Inflammatory macrophage treated with lipopolysaccharide for 1 hour (primary cell): ENCODE measurements around the gene PLD5.
"Not testable (repeated sequence)": the region's sequence is repeated elsewhere in the genome, so short reads cannot be mapped to it uniquely, and the experiment has no call there.

Source experiments
- DNase-seq, 2 donors: peaks; one replicate each; pipeline ENCODE4 v3.0.0-alpha.2; 2020 to 2022

PLD5 gene

DNA sequence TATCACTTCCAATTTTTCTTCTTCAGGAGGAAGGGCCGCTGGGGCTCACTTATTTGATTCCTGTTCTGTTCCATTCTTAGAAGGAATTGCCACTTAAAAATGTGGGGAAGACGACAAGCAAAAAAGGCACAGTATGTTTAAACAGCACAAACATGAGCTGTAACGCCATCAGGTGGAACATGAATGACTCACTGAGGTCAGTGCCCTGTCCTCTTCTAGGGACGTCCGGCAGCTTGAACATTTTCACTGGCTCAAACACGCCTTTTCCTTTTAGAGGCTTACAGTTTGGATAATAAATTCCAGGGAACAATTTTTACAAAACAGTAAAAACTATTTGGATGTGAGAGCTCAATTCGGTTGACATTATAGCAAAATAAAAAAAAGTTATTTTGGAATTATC, 260.1 kb downstream of the PLD5 start:
- not testable (repeated sequence) for DNase-seq

GRCh38 chr1:242245255-242245654, 279.2 kb downstream of the PLD5 start:
- no peak for DNase-seq

DNA sequence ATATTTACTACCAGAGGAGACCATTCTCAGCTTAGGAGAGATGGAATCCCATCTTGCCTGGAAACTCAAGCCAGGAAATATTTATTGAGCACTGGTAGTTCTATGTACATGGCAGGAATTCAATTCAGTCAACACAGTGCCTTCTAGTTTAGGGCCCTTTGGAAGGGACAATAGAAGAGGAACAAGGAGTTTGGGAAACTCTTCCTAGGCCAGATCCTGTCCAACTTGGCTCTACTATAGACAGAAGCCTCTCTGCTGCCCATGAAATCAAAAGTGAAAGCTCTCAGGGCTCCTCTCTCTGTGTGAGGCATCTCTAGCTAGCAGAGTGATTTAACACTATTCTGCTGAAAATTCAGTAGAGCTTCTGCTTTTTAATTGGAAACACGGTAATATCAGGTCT, 281.0 kb downstream of the PLD5 start:
- DNase-seq, result no peak

- DNase-seq, result no peak
Observed at GRCh38 chr1:242242983-242243382, 281.5 kb downstream of the PLD5 start.

DNA sequence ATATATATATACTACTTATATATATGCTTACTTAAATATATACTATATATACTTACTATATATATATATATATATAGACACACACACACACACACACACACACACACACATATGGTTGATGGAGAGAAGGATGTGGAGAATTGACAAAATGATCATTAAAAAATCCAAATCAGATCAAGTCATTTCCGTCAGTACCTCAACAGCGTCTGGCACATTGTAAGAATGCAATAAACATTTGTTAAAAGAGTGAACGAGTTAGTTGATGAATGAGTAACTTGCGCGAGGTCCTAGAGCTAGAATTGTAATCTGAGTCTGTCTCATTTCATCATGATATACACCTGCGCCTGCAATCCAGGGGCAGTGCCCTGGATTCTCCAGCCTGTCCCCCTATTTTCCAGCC, 282.6 kb downstream of the PLD5 start:
- DNase-seq, result no peak

GRCh38 chr1:242240691-242241090, 283.8 kb downstream of the PLD5 start:
- no peak for DNase-seq

GRCh38 chr1:242240077-242240476, 284.4 kb downstream of the PLD5 start:
- DNase-seq, result no peak

GRCh38 chr1:242239398-242239797, 285.1 kb downstream of the PLD5 start:
- no peak for DNase-seq

DNA sequence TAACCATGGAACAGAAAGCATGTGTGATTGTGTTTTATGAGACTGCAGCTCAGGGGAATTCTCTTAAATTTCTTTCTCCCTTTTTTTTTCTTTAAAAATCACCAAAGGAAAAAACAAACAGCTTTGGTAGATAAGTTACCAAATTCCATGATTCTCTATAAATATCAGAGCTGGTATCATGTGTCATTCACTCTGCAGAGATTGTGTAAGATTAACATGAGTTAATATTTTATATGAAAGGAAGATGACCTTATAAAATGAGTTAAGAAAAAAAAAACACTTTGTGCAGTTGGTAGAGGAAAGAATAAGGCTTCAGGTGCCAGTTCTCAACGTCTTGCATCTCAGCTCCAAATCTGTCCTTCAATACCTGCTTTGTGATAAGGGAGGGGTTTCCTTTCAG, 287.4 kb downstream of the PLD5 start:
- no peak for DNase-seq

GRCh38 chr1:242228991-242229390, 295.5 kb downstream of the PLD5 start:
- no peak for DNase-seq

DNA sequence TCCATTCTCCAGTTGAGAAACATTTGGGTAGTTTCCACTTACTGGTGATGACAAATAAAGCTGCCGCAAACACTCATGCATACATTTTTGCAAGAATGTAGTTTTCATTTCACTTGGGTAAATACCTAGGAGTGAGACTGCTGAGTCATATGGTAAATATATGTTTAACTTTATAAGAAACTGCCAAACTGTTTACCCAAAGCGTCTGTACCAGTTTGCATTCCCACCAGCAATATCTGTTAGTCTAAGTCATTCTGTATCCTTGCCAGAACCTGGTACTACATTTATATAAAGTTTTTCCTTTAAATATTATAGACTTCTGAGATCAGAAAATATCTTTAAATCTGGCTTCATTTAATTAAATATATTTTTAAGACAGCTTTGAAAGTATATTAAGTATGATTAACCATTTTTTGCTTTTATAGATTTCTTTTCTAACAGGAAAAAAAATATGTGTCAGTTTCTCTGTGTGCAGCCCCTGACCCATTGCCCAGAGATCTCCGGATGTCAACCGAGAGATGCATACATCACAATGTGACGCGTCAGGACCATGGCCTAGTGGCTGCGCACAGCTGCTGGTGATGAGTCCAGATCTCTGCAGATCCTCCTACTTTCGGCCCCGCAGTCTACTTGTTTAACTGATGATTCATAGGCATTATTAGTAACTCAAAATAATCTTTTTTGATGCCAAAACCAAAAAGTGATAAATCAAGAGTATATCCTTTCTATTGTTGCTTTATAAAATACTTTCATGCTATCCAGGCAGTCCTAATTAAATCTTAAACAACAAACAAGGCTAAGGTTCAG, 298.5 kb downstream of the PLD5 start:
- DNase-seq, result no peak

DNA sequence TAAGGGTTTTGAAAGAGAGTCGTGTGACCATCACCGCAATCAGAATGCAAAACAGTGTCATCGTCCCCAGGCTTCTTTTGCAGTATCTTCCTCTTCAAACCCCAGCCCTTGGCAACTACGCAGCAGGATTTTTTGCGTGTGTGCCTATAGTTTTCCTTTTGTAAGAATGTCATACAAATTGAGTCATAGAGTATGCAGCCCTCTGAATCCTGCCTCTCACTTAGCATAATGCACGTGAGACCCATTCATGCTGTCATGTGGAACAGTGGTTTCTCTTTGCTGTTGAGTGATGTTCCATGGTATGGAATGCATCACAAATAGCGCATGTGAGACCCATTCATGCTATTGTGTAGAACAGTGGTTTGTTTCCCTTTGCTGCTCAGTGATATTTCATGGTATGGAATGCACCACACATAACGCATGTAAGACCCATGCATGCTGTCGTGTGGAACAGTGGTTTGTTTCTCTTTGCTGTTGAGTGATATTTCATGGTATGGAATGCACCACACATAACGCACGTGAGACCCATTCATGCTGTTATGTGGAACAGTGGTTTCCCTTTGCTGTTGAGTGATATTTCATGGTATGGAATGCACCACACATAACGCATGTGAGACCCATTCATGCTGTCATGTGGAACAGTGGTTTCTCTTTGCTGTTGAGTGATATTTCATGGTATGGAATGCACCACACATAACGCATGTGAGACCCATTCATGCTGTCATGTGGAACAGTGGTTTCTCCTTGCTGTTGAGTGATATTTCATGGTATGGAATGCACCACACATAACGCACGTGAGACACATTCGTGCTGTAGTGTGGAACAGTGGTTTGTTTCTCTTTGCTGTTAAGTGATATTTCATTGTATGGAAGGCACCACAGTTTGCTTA, 299.4 kb downstream of the PLD5 start:
- not testable (repeated sequence) for DNase-seq

DNA sequence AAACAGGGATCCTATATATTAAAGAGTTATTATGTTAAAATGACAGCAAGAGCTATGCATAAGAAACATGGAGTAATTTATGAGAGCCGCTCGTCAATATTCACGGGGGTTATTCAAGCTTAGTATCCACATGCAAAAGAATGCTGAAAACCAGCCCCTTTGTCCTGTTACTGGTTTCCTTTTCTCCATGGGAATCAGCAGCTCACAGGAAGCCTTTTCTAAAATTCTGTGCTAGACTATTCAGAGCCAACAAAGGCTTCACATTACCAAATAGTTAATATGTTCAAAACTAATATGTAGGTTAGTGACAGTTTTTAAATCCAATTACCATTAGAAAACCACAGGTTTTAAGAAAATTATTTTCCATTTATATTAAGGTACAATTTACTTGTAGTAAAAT, 300.0 kb downstream of the PLD5 start:
- no peak for DNase-seq

DNA sequence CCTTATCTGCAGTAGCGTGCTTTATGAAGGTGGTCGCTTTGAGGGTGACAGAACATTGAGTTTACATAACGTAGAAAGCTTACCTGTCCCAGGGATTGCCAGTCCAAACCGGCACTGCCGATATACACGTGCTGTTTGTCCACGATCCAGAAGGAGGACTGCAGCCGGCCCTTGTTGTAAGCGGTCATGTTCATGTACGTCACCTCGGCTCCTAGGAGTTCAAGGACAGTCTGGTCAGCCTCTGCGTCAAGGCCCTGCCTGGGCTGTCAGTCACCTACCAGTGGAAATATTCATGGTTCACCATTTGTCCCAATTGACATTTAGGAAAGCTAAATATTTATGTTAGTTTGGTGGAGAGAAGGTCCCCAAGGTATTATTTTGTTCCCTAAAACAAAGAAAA, 304.6 kb downstream of the PLD5 start:
- no peak for DNase-seq

DNA sequence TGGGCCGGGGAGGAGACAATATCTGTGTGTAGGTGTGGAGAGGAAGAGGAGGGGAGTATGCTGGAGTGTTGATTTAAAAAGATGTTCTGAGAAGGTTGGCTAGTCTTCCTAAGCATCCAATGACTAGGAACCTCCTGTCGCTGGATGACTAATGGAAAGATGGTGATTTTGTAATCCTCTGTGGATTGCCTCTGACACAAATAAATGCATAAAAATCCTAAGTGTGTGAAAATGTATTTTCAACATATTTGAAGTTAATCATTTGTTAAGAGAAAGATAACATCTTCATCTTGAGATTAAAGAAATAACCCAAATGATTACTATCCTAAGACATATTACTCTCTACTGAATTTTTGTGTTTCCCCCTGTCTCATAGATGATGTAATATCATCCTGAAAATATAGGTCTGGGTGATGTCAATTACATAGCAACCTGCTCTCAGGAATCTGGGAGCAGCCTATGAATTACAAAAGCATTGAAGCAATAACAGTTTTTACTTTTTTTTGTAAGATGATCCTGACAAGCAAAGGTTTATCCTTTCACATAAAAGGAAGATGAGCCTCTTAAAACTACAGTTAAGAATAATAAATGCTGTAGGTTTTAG, 305.1 kb downstream of the PLD5 start:
- DNase-seq, result no peak

- no peak for DNase-seq
Observed at GRCh38 chr1:242216368-242216767, 308.1 kb downstream of the PLD5 start.

DNA sequence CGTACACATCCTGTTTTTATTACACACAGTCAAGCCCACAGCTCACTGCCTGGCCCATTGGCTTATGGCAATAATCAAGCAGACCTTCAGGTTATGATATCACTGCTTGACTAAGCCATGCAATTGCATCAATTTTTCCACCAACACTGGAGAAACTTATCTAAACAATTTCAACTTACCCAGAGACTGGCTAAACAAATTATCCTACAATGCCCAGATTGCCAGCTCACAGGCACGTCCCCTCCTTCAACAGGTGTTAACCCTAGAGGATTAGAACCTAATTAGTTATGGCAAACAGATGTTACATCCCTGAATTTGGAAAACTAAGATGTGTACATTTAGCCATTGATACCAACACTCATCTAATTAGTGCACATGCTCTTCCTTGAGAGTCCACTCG, 310.0 kb downstream of the PLD5 start:
- not testable (repeated sequence) for DNase-seq

GRCh38 chr1:242212961-242213360, 311.5 kb downstream of the PLD5 start:
- not testable (repeated sequence) for DNase-seq

GRCh38 chr1:242212401-242212800, 312.1 kb downstream of the PLD5 start:
- no peak for DNase-seq

- DNase-seq, result no peak
Observed at GRCh38 chr1:242211254-242212022, 313.1 kb downstream of the PLD5 start.

GRCh38 chr1:242210316-242210715, 314.2 kb downstream of the PLD5 start:
- DNase-seq, result not testable (repeated sequence)

DNA sequence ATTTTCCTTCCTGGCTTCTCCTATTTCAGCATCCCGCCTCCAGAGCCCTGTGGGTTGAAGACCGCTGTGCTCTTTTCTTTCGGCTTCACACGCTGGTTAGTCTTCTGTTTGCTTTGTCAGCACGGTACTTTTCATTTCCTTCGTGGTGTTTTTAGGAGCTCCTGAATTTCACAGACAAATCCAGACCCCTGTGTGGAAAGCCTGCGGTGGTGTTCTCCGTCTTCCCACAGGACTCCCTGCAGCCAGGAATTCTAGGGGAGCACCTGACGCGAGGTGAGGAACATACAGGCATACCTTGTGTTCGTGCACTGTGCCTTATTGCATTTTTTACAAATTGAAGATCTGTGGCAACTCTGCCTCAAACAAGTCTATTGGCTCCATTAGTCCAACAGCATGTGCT, 315.4 kb downstream of the PLD5 start:
- DNase-seq, result no peak

- no peak for DNase-seq
Observed at GRCh38 chr1:242208021-242208420, 316.5 kb downstream of the PLD5 start.
